K562 (cell line): ENCODE data around the gene ADCY6.

Experiments used
- ATF3 ChIP-seq, 2 experiments: fragments of 450-650 bp in 1 of 2; sonication (generic) in 1 of 2; formaldehyde crosslinking in 1 of 2; IDR thresholded peaks in 1 of 2; conservative IDR thresholded peaks in 1 of 2; 2 replicates each; pipeline versions ENCODE4 v1.6.1 to v1.8.1; 2016 to 2023; ENCODE audit warnings: mild to moderate bottlenecking in 2 of 2, moderate library complexity in 2 of 2, inconsistent platforms in 1 of 2, missing genetic modification reagents in 1 of 2
- EHMT2 ChIP-seq: fragments of 450-650 bp; IDR thresholded peaks from 2 replicates; pipeline ENCODE4 v1.6.1; 2018; ENCODE audit warnings: antibody characterized with exemption
- HDGF ChIP-seq: fragments of 450-650 bp; IDR thresholded peaks from 2 replicates; pipeline ENCODE4 v1.6.1; 2016
- MYNN ChIP-seq, 2 experiments: sonication (generic); formaldehyde crosslinking in 1 of 2; IDR thresholded peaks; 2 replicates each; pipeline versions ENCODE4 v1.5.0 to v1.6.1; 2016 to 2020; ENCODE audit warnings: antibody characterized with exemption in 1 of 2, missing genetic modification reagents in 1 of 2
- POLR2A ChIP-seq: fragments of 450-650 bp; conservative IDR thresholded peaks from 2 replicates; pipeline ENCODE4 v1.6.1; 2016
- SIN3A ChIP-seq, 2 experiments: fragments of 150-350 bp in 1 of 2; IDR thresholded peaks; 2 replicates each; pipeline ENCODE4 v1.6.1; 2011 to 2016; ENCODE audit warnings: borderline replicate concordance in 2 of 2, low read depth in 2 of 2, low read length in 2 of 2, mild to moderate bottlenecking in 2 of 2, moderate library complexity in 2 of 2; ENCODE audit not compliant: control insufficient read depth in 1 of 2
- TAF7 ChIP-seq: fragments of 450-650 bp; IDR thresholded peaks from 2 replicates; pipeline ENCODE4 v1.6.1; 2016; ENCODE audit warnings: missing genetic modification characterization, missing compliant biosample characterization
- THAP12 ChIP-seq: fragments of 250-450 bp; sonication (Bioruptor Pico); IDR thresholded peaks from 2 replicates; pipeline ENCODE4 v1.9.0; 2021; ENCODE audit warnings: mild to moderate bottlenecking, inconsistent platforms
- USF2 ChIP-seq: sonication (generic); formaldehyde crosslinking; IDR thresholded peaks from 2 replicates; pipeline ENCODE4 v1.5.0; 2020; ENCODE audit warnings: missing genetic modification reagents
- ZBTB8A ChIP-seq: fragments of 450-650 bp; IDR thresholded peaks from 2 replicates; pipeline ENCODE4 v1.6.1; 2018; ENCODE audit warnings: mild to moderate bottlenecking, moderate library complexity; ENCODE audit not compliant: partially characterized antibody
- TF ChIP-seq, protein P1 (sequence below), 3 experiments: IDR thresholded peaks in 2 of 3; conservative IDR thresholded peaks in 1 of 3; 2 replicates each; pipeline ENCODE4 v1.5.1; 2011 to 2012; ENCODE audit warnings: low read length in 3 of 3, mild to moderate bottlenecking in 3 of 3, control low read depth in 2 of 3, improper control_type of control experiment in 1 of 3, inconsistent platforms in 1 of 3, low read depth in 1 of 3, mixed read lengths in 1 of 3, moderate library complexity in 1 of 3; ENCODE audit not compliant: insufficient read depth in 2 of 3

- TF ChIP-seq TAF7 (tag) (no peak), ATF3 (IDR thresholded peaks at IDR 0.05) (no peak), ATF3 (CRISPR knock-in tag; conservative IDR thresholded peaks at IDR 0.05) (peak; percentile 40; the same call in 1 of the 2 replicates), MYNN (IDR thresholded peaks at IDR 0.05) (no peak), MYNN (CRISPR knock-in tag; IDR thresholded peaks at IDR 0.05) (no peak), ZBTB8A (no peak), EHMT2 (no peak), SIN3A (IDR thresholded peaks at IDR 0.05; ENCODE audit: borderline replicate concordance in 2 of 2, control insufficient read depth in 1 of 2, low read depth in 2 of 2, low read length in 2 of 2) (no peak), POLR2A (no peak), HDGF (no peak), THAP12 (no peak), USF2 (CRISPR knock-in tag) (no peak)
- TF ChIP-seq, protein P1, sequence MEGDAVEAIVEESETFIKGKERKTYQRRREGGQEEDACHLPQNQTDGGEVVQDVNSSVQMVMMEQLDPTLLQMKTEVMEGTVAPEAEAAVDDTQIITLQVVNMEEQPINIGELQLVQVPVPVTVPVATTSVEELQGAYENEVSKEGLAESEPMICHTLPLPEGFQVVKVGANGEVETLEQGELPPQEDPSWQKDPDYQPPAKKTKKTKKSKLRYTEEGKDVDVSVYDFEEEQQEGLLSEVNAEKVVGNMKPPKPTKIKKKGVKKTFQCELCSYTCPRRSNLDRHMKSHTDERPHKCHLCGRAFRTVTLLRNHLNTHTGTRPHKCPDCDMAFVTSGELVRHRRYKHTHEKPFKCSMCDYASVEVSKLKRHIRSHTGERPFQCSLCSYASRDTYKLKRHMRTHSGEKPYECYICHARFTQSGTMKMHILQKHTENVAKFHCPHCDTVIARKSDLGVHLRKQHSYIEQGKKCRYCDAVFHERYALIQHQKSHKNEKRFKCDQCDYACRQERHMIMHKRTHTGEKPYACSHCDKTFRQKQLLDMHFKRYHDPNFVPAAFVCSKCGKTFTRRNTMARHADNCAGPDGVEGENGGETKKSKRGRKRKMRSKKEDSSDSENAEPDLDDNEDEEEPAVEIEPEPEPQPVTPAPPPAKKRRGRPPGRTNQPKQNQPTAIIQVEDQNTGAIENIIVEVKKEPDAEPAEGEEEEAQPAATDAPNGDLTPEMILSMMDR (IDR thresholded peaks at IDR 0.05 in 2 of 3, conservative IDR thresholded peaks at IDR 0.05 in 1 of 3; ENCODE audit: insufficient read depth in 2 of 3, low read depth in 1 of 3, low read length in 3 of 3), result peak; percentile 88 to 95 (median 94)
These were observed 6.9 kb upstream of the ADCY6 start for GRCh38 chr12:48795550-48796455.
